ENCODE measurements around the gene NBAS.

- TF ChIP-seq, protein P1, sequence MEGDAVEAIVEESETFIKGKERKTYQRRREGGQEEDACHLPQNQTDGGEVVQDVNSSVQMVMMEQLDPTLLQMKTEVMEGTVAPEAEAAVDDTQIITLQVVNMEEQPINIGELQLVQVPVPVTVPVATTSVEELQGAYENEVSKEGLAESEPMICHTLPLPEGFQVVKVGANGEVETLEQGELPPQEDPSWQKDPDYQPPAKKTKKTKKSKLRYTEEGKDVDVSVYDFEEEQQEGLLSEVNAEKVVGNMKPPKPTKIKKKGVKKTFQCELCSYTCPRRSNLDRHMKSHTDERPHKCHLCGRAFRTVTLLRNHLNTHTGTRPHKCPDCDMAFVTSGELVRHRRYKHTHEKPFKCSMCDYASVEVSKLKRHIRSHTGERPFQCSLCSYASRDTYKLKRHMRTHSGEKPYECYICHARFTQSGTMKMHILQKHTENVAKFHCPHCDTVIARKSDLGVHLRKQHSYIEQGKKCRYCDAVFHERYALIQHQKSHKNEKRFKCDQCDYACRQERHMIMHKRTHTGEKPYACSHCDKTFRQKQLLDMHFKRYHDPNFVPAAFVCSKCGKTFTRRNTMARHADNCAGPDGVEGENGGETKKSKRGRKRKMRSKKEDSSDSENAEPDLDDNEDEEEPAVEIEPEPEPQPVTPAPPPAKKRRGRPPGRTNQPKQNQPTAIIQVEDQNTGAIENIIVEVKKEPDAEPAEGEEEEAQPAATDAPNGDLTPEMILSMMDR (IDR thresholded peaks at IDR 0.05; ENCODE audit: low read depth, low read length): no peak
- TF ChIP-seq POLR2A (IDR thresholded peaks at IDR 0.05; ENCODE audit: extremely low read depth, insufficient read length): no peak
These were observed 402.6 kb downstream of the NBAS start for GRCh38 chr2:15158532-15158931.
